Endothelial cell of umbilical vein (primary cell): ENCODE results near the gene KLK13.

Source experiments
- EZH2 ChIP-seq: IDR thresholded peaks from 2 replicates; pipeline ENCODE4 v1.6.1; 2012; ENCODE audit warnings: borderline replicate concordance, low read depth, mild to moderate bottlenecking, moderate library complexity, low read length, inconsistent platforms; ENCODE audit not compliant: severe bottlenecking
- JUN ChIP-seq: IDR thresholded peaks from 2 replicates; pipeline ENCODE4 v1.6.1; 2011; ENCODE audit warnings: borderline replicate concordance, low read depth; ENCODE audit not compliant: insufficient read length, insufficient read depth
- MYC ChIP-seq: IDR thresholded peaks from one replicate; pipeline ENCODE4 v1.6.1; 2011; ENCODE audit warnings: mild to moderate bottlenecking, low read depth, low read length
- POLR2A ChIP-seq: IDR thresholded peaks from 2 replicates; pipeline ENCODE4 v1.6.1; 2012; ENCODE audit warnings: low read depth, mild to moderate bottlenecking, control low read depth, low read length
- POLR2AphosphoS5 ChIP-seq: IDR thresholded peaks from 2 replicates; pipeline ENCODE4 v1.6.1; 2012; ENCODE audit warnings: low read depth, mild to moderate bottlenecking, control low read depth, low read length, moderate library complexity; ENCODE audit not compliant: insufficient read depth
- TF ChIP-seq, protein P1 (sequence below), 2 donors: IDR thresholded peaks; 1 replicate in 1 of 2; 2 replicates in 1 of 2; pipeline ENCODE4 v1.5.1; 2011; ENCODE audit warnings: low read length in 2 of 2, mild to moderate bottlenecking in 2 of 2, moderate library complexity in 2 of 2, control low read depth in 1 of 2, inconsistent platforms in 1 of 2, low read depth in 1 of 2; ENCODE audit not compliant: insufficient read depth in 1 of 2; ENCODE audit errors: extremely low read depth in 1 of 2

DNA sequence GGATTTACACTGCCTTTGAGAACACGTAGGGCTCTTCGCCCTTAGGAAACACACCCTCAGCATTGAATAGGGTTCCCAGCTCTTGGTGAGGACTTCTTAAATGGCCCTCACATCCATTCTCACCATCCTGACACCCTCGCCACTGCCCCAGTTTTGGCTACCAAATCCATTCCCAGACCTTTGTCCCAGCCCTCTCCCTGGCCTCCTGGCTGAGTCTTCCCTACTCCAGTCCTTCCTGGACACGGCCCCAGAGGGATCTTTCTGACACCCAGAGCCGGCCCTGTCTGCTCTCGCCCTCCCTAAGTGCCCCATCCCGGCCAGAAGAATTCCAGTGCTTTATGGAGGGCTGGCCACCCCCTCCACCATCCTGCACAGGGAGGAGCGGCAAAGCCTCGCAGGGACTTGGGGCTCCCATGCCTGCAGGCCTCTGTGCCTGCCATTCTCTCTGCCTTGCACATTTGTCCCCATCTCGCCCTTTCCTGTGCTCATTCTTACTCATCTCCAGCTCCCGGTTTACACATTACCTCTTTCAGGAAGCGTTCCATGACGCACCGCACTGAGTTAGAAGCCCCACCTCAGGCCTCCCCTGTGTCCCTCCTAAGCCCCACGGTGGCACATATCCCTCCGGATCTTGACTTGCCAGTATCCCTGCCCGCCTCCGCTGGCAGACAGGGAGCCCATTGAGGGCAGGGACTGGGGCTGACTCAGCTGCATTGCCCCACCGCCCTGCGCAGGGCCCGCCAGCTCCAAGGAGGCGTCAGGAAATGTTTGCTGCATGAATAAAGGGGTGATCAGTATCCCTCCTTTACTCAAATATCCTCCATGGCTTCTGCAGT lies 28.8 kb upstream of the KLK13 start:
- TF ChIP-seq POLR2A (no peak), EZH2 (no peak), JUN (no peak), POLR2AphosphoS5 (no peak), MYC (no peak)
- TF ChIP-seq, protein P1, sequence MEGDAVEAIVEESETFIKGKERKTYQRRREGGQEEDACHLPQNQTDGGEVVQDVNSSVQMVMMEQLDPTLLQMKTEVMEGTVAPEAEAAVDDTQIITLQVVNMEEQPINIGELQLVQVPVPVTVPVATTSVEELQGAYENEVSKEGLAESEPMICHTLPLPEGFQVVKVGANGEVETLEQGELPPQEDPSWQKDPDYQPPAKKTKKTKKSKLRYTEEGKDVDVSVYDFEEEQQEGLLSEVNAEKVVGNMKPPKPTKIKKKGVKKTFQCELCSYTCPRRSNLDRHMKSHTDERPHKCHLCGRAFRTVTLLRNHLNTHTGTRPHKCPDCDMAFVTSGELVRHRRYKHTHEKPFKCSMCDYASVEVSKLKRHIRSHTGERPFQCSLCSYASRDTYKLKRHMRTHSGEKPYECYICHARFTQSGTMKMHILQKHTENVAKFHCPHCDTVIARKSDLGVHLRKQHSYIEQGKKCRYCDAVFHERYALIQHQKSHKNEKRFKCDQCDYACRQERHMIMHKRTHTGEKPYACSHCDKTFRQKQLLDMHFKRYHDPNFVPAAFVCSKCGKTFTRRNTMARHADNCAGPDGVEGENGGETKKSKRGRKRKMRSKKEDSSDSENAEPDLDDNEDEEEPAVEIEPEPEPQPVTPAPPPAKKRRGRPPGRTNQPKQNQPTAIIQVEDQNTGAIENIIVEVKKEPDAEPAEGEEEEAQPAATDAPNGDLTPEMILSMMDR (IDR thresholded peaks at IDR 0.05; ENCODE audit: extremely low read depth in 1 of 2, insufficient read depth in 1 of 2, low read depth in 1 of 2, low read length in 2 of 2), result no peak
